WTC11 (cell line): ENCODE data around the gene MTMR4.

ENCODE experiments used
- AR ChIP-seq: fragments of 250-450 bp; sonication (Bioruptor Pico); IDR thresholded peaks from 2 replicates; pipeline ENCODE4 v1.9.0; 2021; ENCODE audit warnings: mild to moderate bottlenecking
- ATF1 ChIP-seq: sonication (generic); formaldehyde crosslinking; IDR thresholded peaks from 2 replicates; pipeline ENCODE4 v1.8.1; 2023; ENCODE audit warnings: mild to moderate bottlenecking, moderate library complexity, missing genetic modification reagents
- CREB1 ChIP-seq: sonication (generic); formaldehyde crosslinking; IDR thresholded peaks from 2 replicates; pipeline ENCODE4 v1.8.0; 2023; ENCODE audit warnings: mild to moderate bottlenecking, missing genetic modification reagents
- CTCF ChIP-seq: fragments of 200-600 bp; IDR thresholded peaks from 2 replicates; pipeline ENCODE4 v1.8.0; 2022; ENCODE audit warnings: antibody characterized with exemption

GRCh38 chr17:58536542-58536941, 22.1 kb upstream of the MTMR4 start:
- no peak for TF ChIP-seq CTCF
- TF ChIP-seq CREB1, result no peak
- no peak for TF ChIP-seq AR (CRISPR knock-in tag)
- no peak for TF ChIP-seq ATF1
